ENCODE data around the gene FANK1.
"Not testable (repeated sequence)": the region's sequence is repeated elsewhere in the genome, so short reads cannot be mapped to it uniquely, and the experiment has no call there.

The FANK1 gene

GRCh38 chr10:126021833-126022500 is 125.6 kb downstream of the FANK1 start:
- DNase-seq (ENCODE audit: low read depth): no peak

- DNase-seq (ENCODE audit: low read depth): no peak
Measured at GRCh38 chr10:126022841-126023240, 126.5 kb downstream of the FANK1 start.

GRCh38 chr10:126027692-126028091 is 131.3 kb downstream of the FANK1 start:
- no peak for DNase-seq (ENCODE audit: low read depth)

GRCh38 chr10:126029999-126030398 is 133.6 kb downstream of the FANK1 start:
- no peak for DNase-seq (ENCODE audit: low read depth)

- DNase-seq (ENCODE audit: low read depth): no peak
Measured at GRCh38 chr10:126034586-126034985, 138.2 kb downstream of the FANK1 start.

GRCh38 chr10:126036515-126036914 is 140.2 kb downstream of the FANK1 start:
- no peak for DNase-seq (ENCODE audit: low read depth)

GRCh38 chr10:126037946-126038345 is 141.6 kb downstream of the FANK1 start:
- no peak for DNase-seq (ENCODE audit: low read depth)

GRCh38 chr10:126041117-126041516 is 144.8 kb downstream of the FANK1 start:
- DNase-seq (ENCODE audit: low read depth): no peak

GRCh38 chr10:126041804-126042231 is 145.5 kb downstream of the FANK1 start:
- peak; percentile 77 for DNase-seq (ENCODE audit: low read depth)

- no peak for DNase-seq (ENCODE audit: low read depth)
Measured at GRCh38 chr10:126042354-126042753, 146.0 kb downstream of the FANK1 start.

- DNase-seq (ENCODE audit: low read depth): no peak
Measured at GRCh38 chr10:126042906-126043305, 146.5 kb downstream of the FANK1 start.

GRCh38 chr10:126043389-126043788 is 147.0 kb downstream of the FANK1 start:
- no peak for DNase-seq (ENCODE audit: low read depth)

- DNase-seq (ENCODE audit: low read depth): no peak
Measured at GRCh38 chr10:126045861-126046260, 149.5 kb downstream of the FANK1 start.

GRCh38 chr10:126046831-126047230 is 150.5 kb downstream of the FANK1 start:
- DNase-seq (ENCODE audit: low read depth): no peak

GRCh38 chr10:126047749-126048148 is 151.4 kb downstream of the FANK1 start:
- DNase-seq (ENCODE audit: low read depth): not testable (repeated sequence)

- DNase-seq (ENCODE audit: low read depth): peak; percentile 43
Measured at GRCh38 chr10:126049759-126050700, 153.7 kb downstream of the FANK1 start.

- no peak for DNase-seq (ENCODE audit: low read depth)
Measured at GRCh38 chr10:126052171-126052570, 155.8 kb downstream of the FANK1 start.

- no peak for DNase-seq (ENCODE audit: low read depth)
Measured at GRCh38 chr10:126054191-126054590, 157.8 kb downstream of the FANK1 start.

- no peak for DNase-seq (ENCODE audit: low read depth)
Measured at GRCh38 chr10:126057494-126057893, 161.1 kb downstream of the FANK1 start.

- no peak for DNase-seq (ENCODE audit: low read depth)
Measured at GRCh38 chr10:126058104-126058503, 161.7 kb downstream of the FANK1 start.

- DNase-seq (ENCODE audit: low read depth): no peak
Measured at GRCh38 chr10:126058507-126058906, 162.1 kb downstream of the FANK1 start.

Data from fibroblast of gingiva (primary cell).